ENCODE measurements around the gene ADARB2.

GRCh38 chr10:1323951-1324350 lies 413.4 kb downstream of the ADARB2 start:
- TF ChIP-seq, protein P1, sequence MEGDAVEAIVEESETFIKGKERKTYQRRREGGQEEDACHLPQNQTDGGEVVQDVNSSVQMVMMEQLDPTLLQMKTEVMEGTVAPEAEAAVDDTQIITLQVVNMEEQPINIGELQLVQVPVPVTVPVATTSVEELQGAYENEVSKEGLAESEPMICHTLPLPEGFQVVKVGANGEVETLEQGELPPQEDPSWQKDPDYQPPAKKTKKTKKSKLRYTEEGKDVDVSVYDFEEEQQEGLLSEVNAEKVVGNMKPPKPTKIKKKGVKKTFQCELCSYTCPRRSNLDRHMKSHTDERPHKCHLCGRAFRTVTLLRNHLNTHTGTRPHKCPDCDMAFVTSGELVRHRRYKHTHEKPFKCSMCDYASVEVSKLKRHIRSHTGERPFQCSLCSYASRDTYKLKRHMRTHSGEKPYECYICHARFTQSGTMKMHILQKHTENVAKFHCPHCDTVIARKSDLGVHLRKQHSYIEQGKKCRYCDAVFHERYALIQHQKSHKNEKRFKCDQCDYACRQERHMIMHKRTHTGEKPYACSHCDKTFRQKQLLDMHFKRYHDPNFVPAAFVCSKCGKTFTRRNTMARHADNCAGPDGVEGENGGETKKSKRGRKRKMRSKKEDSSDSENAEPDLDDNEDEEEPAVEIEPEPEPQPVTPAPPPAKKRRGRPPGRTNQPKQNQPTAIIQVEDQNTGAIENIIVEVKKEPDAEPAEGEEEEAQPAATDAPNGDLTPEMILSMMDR (IDR thresholded peaks at IDR 0.05), result no peak
- TF ChIP-seq POLR2A (IDR thresholded peaks at IDR 0.05), result no peak
